Measurements from ENCODE around the gene ZNF436. TPM values are rescaled to one million over a fixed set of nuclear protein-coding genes. Genes with fewer than 3 reads are reported as not detected.

ZNF436 gene
- total RNA-seq, 1 experiment from 2014 or later: 6.4 TPM

GRCh38 chr1:23403355-23403734 is 33.7 kb upstream of the ZNF436 start:
- Histone ChIP-seq H3K4me3 (ENCODE audit: low read length) (no peak overlapping the region), H3K27ac (ENCODE audit: low read length) (no peak overlapping the region), H4K20me1 (ENCODE audit: insufficient read depth, low read depth, low read length) (no peaks in the 10 kb centered on the region), H2AFZ (ENCODE audit: low read length) (no peak overlapping the region), H3K9me3 (ENCODE audit: low read length) (no peaks in the 10 kb centered on the region), H3K4me1 (ENCODE audit: low read length) (no peaks in the 10 kb centered on the region), H3K27me3 (ENCODE audit: low read length) (no peaks in the 10 kb centered on the region), H3K79me2 (ENCODE audit: low read length) (no peaks in the 10 kb centered on the region), H3K4me2 (ENCODE audit: low read depth, low read length, poor library complexity, severe bottlenecking) (no peak overlapping the region), H3K9ac (ENCODE audit: low read length) (no peak overlapping the region), H3K9me2 (replicated peaks; ENCODE audit: insufficient read depth, low read length) (no peaks in the 10 kb centered on the region), H3K36me3 (ENCODE audit: insufficient read depth, low read length) (no peaks in the 10 kb centered on the region)
- DNase-seq: no peak

- Histone ChIP-seq H4K20me1 (ENCODE audit: insufficient read depth, low read depth, low read length) (no peaks in the 10 kb centered on the region), H3K27ac (ENCODE audit: low read length) (no peak overlapping the region), H3K9ac (ENCODE audit: low read length) (no peak overlapping the region), H3K27me3 (ENCODE audit: low read length) (no peaks in the 10 kb centered on the region), H3K9me2 (replicated peaks; ENCODE audit: insufficient read depth, low read length) (no peaks in the 10 kb centered on the region), H3K4me3 (ENCODE audit: low read length) (no peak overlapping the region), H3K9me3 (ENCODE audit: low read length) (no peaks in the 10 kb centered on the region), H3K4me1 (ENCODE audit: low read length) (no peaks in the 10 kb centered on the region), H3K79me2 (ENCODE audit: low read length) (no peaks in the 10 kb centered on the region), H3K36me3 (ENCODE audit: insufficient read depth, low read length) (no peaks in the 10 kb centered on the region), H2AFZ (ENCODE audit: low read length) (no peak overlapping the region), H3K4me2 (ENCODE audit: low read depth, low read length, poor library complexity, severe bottlenecking) (no peak overlapping the region)
- DNase-seq: no peak
These were observed 33.4 kb upstream of the ZNF436 start for GRCh38 chr1:23403038-23403336.

GRCh38 chr1:23402286-23403037 is 32.8 kb upstream of the ZNF436 start:
- H3K4me2 ChIP-seq (ENCODE audit: low read depth, low read length, poor library complexity, severe bottlenecking): no peak overlapping the region
- no peak overlapping the region for H3K4me3 ChIP-seq (ENCODE audit: low read length)
- H3K9me3 ChIP-seq (ENCODE audit: low read length): no peaks in the 10 kb centered on the region
- H4K20me1 ChIP-seq (ENCODE audit: insufficient read depth, low read depth, low read length): no peaks in the 10 kb centered on the region
- H3K79me2 ChIP-seq (ENCODE audit: low read length): no peaks in the 10 kb centered on the region
- H3K27ac ChIP-seq (ENCODE audit: low read length): no peak overlapping the region
- no peak overlapping the region for H2AFZ ChIP-seq (ENCODE audit: low read length)
- DNase-seq: no peak
- H3K36me3 ChIP-seq (ENCODE audit: insufficient read depth, low read length): no peaks in the 10 kb centered on the region
- no peak overlapping the region for H3K9ac ChIP-seq (ENCODE audit: low read length)
- no peaks in the 10 kb centered on the region for H3K9me2 ChIP-seq (replicated peaks; ENCODE audit: insufficient read depth, low read length)
- H3K27me3 ChIP-seq (ENCODE audit: low read length): no peaks in the 10 kb centered on the region
- H3K4me1 ChIP-seq (ENCODE audit: low read length): no peaks in the 10 kb centered on the region

- H3K9ac ChIP-seq (ENCODE audit: low read length): no peak overlapping the region
- no peak overlapping the region for H3K4me3 ChIP-seq (ENCODE audit: low read length)
- no peaks in the 10 kb centered on the region for H3K79me2 ChIP-seq (ENCODE audit: low read length)
- no peaks in the 10 kb centered on the region for H3K9me3 ChIP-seq (ENCODE audit: low read length)
- H3K36me3 ChIP-seq (ENCODE audit: insufficient read depth, low read length): no peaks in the 10 kb centered on the region
- H4K20me1 ChIP-seq (ENCODE audit: insufficient read depth, low read depth, low read length): no peaks in the 10 kb centered on the region
- no peaks in the 10 kb centered on the region for H3K27me3 ChIP-seq (ENCODE audit: low read length)
- no peak overlapping the region for H2AFZ ChIP-seq (ENCODE audit: low read length)
- H3K4me2 ChIP-seq (ENCODE audit: low read depth, low read length, poor library complexity, severe bottlenecking): no peak overlapping the region
- no peak overlapping the region for H3K27ac ChIP-seq (ENCODE audit: low read length)
- DNase-seq: no peak
- H3K4me1 ChIP-seq (ENCODE audit: low read length): no peaks in the 10 kb centered on the region
- no peaks in the 10 kb centered on the region for H3K9me2 ChIP-seq (replicated peaks; ENCODE audit: insufficient read depth, low read length)
These were observed 31.7 kb upstream of the ZNF436 start for GRCh38 chr1:23401313-23401712.

GRCh38 chr1:23400324-23401114 is 30.9 kb upstream of the ZNF436 start:
- no peaks in the 10 kb centered on the region for H3K36me3 ChIP-seq (ENCODE audit: insufficient read depth, low read length)

GRCh38 chr1:23399229-23399628 is 29.6 kb upstream of the ZNF436 start:
- H3K4me2 ChIP-seq (ENCODE audit: low read depth, low read length, poor library complexity, severe bottlenecking): no peak overlapping the region

More at GRCh38 chr1:23400324-23401114, 30.9 kb upstream of the ZNF436 start:
- Histone ChIP-seq H2AFZ (ENCODE audit: low read length) (no peak overlapping the region), H3K9me2 (replicated peaks; ENCODE audit: insufficient read depth, low read length) (no peaks in the 10 kb centered on the region), H3K4me3 (ENCODE audit: low read length) (no peak overlapping the region), H4K20me1 (ENCODE audit: insufficient read depth, low read depth, low read length) (no peaks in the 10 kb centered on the region), H3K27me3 (ENCODE audit: low read length) (no peaks in the 10 kb centered on the region), H3K9me3 (ENCODE audit: low read length) (no peaks in the 10 kb centered on the region), H3K27ac (ENCODE audit: low read length) (no peak overlapping the region), H3K4me2 (ENCODE audit: low read depth, low read length, poor library complexity, severe bottlenecking) (no peak overlapping the region), H3K4me1 (ENCODE audit: low read length) (no peaks in the 10 kb centered on the region), H3K9ac (ENCODE audit: low read length) (no peak overlapping the region), H3K79me2 (ENCODE audit: low read length) (no peaks in the 10 kb centered on the region)
- no peak for DNase-seq

GRCh38 chr1:23397908-23398307 is 28.3 kb upstream of the ZNF436 start:
- Histone ChIP-seq H3K36me3 (ENCODE audit: insufficient read depth, low read length) (no peaks in the 10 kb centered on the region), H2AFZ (ENCODE audit: low read length) (no peak overlapping the region), H3K27me3 (ENCODE audit: low read length) (no peaks in the 10 kb centered on the region), H3K4me2 (ENCODE audit: low read depth, low read length, poor library complexity, severe bottlenecking) (no peak overlapping the region), H3K4me3 (ENCODE audit: low read length) (no peak overlapping the region), H3K9ac (ENCODE audit: low read length) (no peak overlapping the region), H3K9me2 (replicated peaks; ENCODE audit: insufficient read depth, low read length) (no peaks in the 10 kb centered on the region), H4K20me1 (ENCODE audit: insufficient read depth, low read depth, low read length) (no peaks in the 10 kb centered on the region), H3K79me2 (ENCODE audit: low read length) (no peaks in the 10 kb centered on the region), H3K9me3 (ENCODE audit: low read length) (no peaks in the 10 kb centered on the region), H3K27ac (ENCODE audit: low read length) (no peak overlapping the region), H3K4me1 (ENCODE audit: low read length) (no peaks in the 10 kb centered on the region)
- no peak for DNase-seq

More at GRCh38 chr1:23399229-23399628, 29.6 kb upstream of the ZNF436 start:
- H3K27ac ChIP-seq (ENCODE audit: low read length): no peak overlapping the region
- no peaks in the 10 kb centered on the region for H3K27me3 ChIP-seq (ENCODE audit: low read length)
- H3K9ac ChIP-seq (ENCODE audit: low read length): no peak overlapping the region
- no peak overlapping the region for H3K4me3 ChIP-seq (ENCODE audit: low read length)
- H3K79me2 ChIP-seq (ENCODE audit: low read length): no peaks in the 10 kb centered on the region
- no peak for DNase-seq
- H4K20me1 ChIP-seq (ENCODE audit: insufficient read depth, low read depth, low read length): no peaks in the 10 kb centered on the region
- H3K9me3 ChIP-seq (ENCODE audit: low read length): no peaks in the 10 kb centered on the region
- no peaks in the 10 kb centered on the region for H3K36me3 ChIP-seq (ENCODE audit: insufficient read depth, low read length)
- H3K4me1 ChIP-seq (ENCODE audit: low read length): no peaks in the 10 kb centered on the region
- H2AFZ ChIP-seq (ENCODE audit: low read length): no peak overlapping the region
- no peaks in the 10 kb centered on the region for H3K9me2 ChIP-seq (replicated peaks; ENCODE audit: insufficient read depth, low read length)

GRCh38 chr1:23396380-23396779 is 26.7 kb upstream of the ZNF436 start:
- H3K9ac ChIP-seq (ENCODE audit: low read length): no peak overlapping the region
- no peak overlapping the region for H3K4me3 ChIP-seq (ENCODE audit: low read length)
- no peak for DNase-seq
- H3K9me2 ChIP-seq (replicated peaks; ENCODE audit: insufficient read depth, low read length): no peaks in the 10 kb centered on the region
- no peak overlapping the region for H3K4me2 ChIP-seq (ENCODE audit: low read depth, low read length, poor library complexity, severe bottlenecking)
- H3K79me2 ChIP-seq (ENCODE audit: low read length): no peaks in the 10 kb centered on the region
- H3K27me3 ChIP-seq (ENCODE audit: low read length): no peaks in the 10 kb centered on the region
- H3K27ac ChIP-seq (ENCODE audit: low read length): no peak overlapping the region
- H3K9me3 ChIP-seq (ENCODE audit: low read length): no peaks in the 10 kb centered on the region; the same call in 1 of the 2 replicates
- no peaks in the 10 kb centered on the region for H3K36me3 ChIP-seq (ENCODE audit: insufficient read depth, low read length)
- H3K4me1 ChIP-seq (ENCODE audit: low read length): no peaks in the 10 kb centered on the region
- no peak overlapping the region for H2AFZ ChIP-seq (ENCODE audit: low read length)
- H4K20me1 ChIP-seq (ENCODE audit: insufficient read depth, low read depth, low read length): no peaks in the 10 kb centered on the region
